Stomach (tissue), 9 donors: ENCODE measurements around the gene PEPD. TPM values are rescaled to one million over a fixed set of nuclear protein-coding genes. Genes with fewer than 3 reads are reported as not detected.

Experiments
- DNase-seq, 2 donors: peaks; one replicate each; pipeline versions ENCODE4 v3.0.0 to v3.0.0-alpha.2; 2013 to 2019
- H3K27ac ChIP-seq, 5 donors: fragments of 200-600 bp in 4 of 5; sonication (generic) in 4 of 5; one replicate each; pipeline ENCODE4 v1.5.1; 2013 to 2019; ENCODE audit warnings: mild to moderate bottlenecking in 1 of 5, moderate library complexity in 1 of 5
- H3K27me3 ChIP-seq, 3 donors: fragments of 200-600 bp; sonication (generic); one replicate each; pipeline ENCODE4 v1.5.1; 2017 to 2019; ENCODE audit warnings: mixed run types in 1 of 3
- H3K36me3 ChIP-seq, 4 donors: fragments of 200-600 bp; sonication (generic); 1 replicate in 3 of 4; 2 replicates in 1 of 4; pipeline ENCODE4 v1.5.1; 2016 to 2019
- H3K4me1 ChIP-seq, 4 donors: fragments of 200-600 bp; sonication (generic); one replicate each; pipeline ENCODE4 v1.5.1; 2016 to 2019
- H3K4me3 ChIP-seq, 4 donors: fragments of 200-600 bp; sonication (generic) in 3 of 4; one replicate each; pipeline ENCODE4 v1.5.1; 2016 to 2019; ENCODE audit warnings: mild to moderate bottlenecking in 1 of 4
- H3K9me3 ChIP-seq, 4 donors: fragments of 200-600 bp; sonication (generic); one replicate each; pipeline ENCODE4 v1.5.1; 2016 to 2019
- CTCF ChIP-seq, 7 experiments: fragments of 450-650 bp in 4 of 7; fragments of 200-600 bp in 3 of 7; sonication (generic) in 3 of 7; IDR thresholded peaks; one replicate each; pipeline ENCODE4 v1.5.1; 2016 to 2019; ENCODE audit warnings: antibody characterized with exemption in 7 of 7, control low read depth in 2 of 7, mild to moderate bottlenecking in 1 of 7
- EP300 ChIP-seq: sonication (generic); formaldehyde crosslinking; IDR thresholded peaks from one replicate; pipeline ENCODE4 v1.6.1; 2017; ENCODE audit warnings: antibody characterized with exemption
- POLR2A ChIP-seq, 4 donors: fragments of 450-650 bp; IDR thresholded peaks; one replicate each; pipeline ENCODE4 v1.6.1; 2016; ENCODE audit warnings: antibody characterized with exemption in 4 of 4, control low read depth in 2 of 4, mild to moderate bottlenecking in 1 of 4, moderate library complexity in 1 of 4
- POLR2AphosphoS5 ChIP-seq, 3 donors: sonication (generic); formaldehyde crosslinking; IDR thresholded peaks; one replicate each; pipeline ENCODE4 v1.6.1; 2016; ENCODE audit warnings: antibody characterized with exemption in 3 of 3
- WGBS, 5 donors: extraction: QIAGEN DNeasy Blood & Tissue Kit in 3 of 5; methylation state at CpG; one replicate each; pipeline versions ENCODE4 v1.1.5 to v1.1.7; 2013 to 2018; 5-methylcytosine and 5-hydroxymethylcytosine counted together
- intact Hi-C: fragments of 100-400 bp; cut with DNase I; formaldehyde crosslinking; loops from one replicate; pipeline ENCODE4 v1.15.1; 2023; ENCODE audit warnings: low total_unique reads
- polyA plus RNA-seq, 3 donors: library from polyadenylated mRNA; stranded (reverse); fragments of 200-250 nt; gene quantifications; one replicate each; pipeline ENCODE4 v1.2.3, GENCODE V29; 2013
- total RNA-seq, 5 donors: library from RNA; depleted of rRNA; stranded (reverse); fragments of >200 nt; gene quantifications; one replicate each; pipeline versions ENCODE4 v1.1.0 to v1.2.3, GENCODE V29; 2014 to 2016
- donor health status: healthy with polysubstance abuse.
- donor health status: Bipolar disorder and iron deficiency.
- donor health status: healthy.

Gene PEPD
- total and polyA plus RNA-seq, 8 donors, result 8.8 to 99.4 (median 42.7) TPM

GRCh38 chr19:33511346-33511745 is 10.2 kb downstream of the PEPD start:
- Histone ChIP-seq H3K27me3 (no peaks in the 10 kb centered on the region), H3K9me3 (no peaks in the 10 kb centered on the region), H3K4me3 (no peak overlapping the region), H3K4me1 (peaks cover 0 to 28% (median 17%) of the 10 kb centered on the region in 4 donors), H3K27ac (no peak overlapping the region), H3K36me3 (peaks cover 0 to 55% (median 45%) of the 10 kb centered on the region in 4 donors)
- no peak for TF ChIP-seq EP300
- no peak for TF ChIP-seq POLR2AphosphoS5 (IDR thresholded peaks at IDR 0.05)
- no peak for TF ChIP-seq CTCF (IDR thresholded peaks at IDR 0.05)
- TF ChIP-seq POLR2A (IDR thresholded peaks at IDR 0.05), result no peak
- DNase-seq, result no peak
- 90 to 95% (median 93%) methylated on average over 13 of the region's 13 CpGs for WGBS, 5 donors
- intact Hi-C loops, result no loop called here

- Histone ChIP-seq H3K27ac (no peak overlapping the region), H3K4me1 (peaks cover 0 to 26% (median 17%) of the 10 kb centered on the region in 4 donors), H3K36me3 (peaks cover 0 to 55% (median 45%) of the 10 kb centered on the region in 4 donors), H3K9me3 (no peaks in the 10 kb centered on the region), H3K27me3 (no peaks in the 10 kb centered on the region), H3K4me3 (no peak overlapping the region)
- 83 to 93% (median 88%) methylated on average over 7 to 11 of the region's 11 CpGs for WGBS, 5 donors
- TF ChIP-seq POLR2A (IDR thresholded peaks at IDR 0.05), result no peak
- TF ChIP-seq POLR2AphosphoS5 (IDR thresholded peaks at IDR 0.05), result no peak
- no peak for TF ChIP-seq EP300
- no peak for TF ChIP-seq CTCF (IDR thresholded peaks at IDR 0.05)
- intact Hi-C loops, result no loop called here
- no peak for DNase-seq
Observed at GRCh38 chr19:33510462-33511194, 11.0 kb downstream of the PEPD start.

GRCh38 chr19:33509774-33510173 is 11.8 kb downstream of the PEPD start:
- peaks cover 0 to 63% (median 47%) of the 10 kb centered on the region in 4 donors for H3K36me3 ChIP-seq
- no peak for TF ChIP-seq POLR2A (IDR thresholded peaks at IDR 0.05)
- peak in 2 of 3 donors; percentile 16 to 26 for TF ChIP-seq POLR2AphosphoS5 (IDR thresholded peaks at IDR 0.05)
- H3K27me3 ChIP-seq, result no peaks in the 10 kb centered on the region
- intact Hi-C loops, result no loop called here
- no peaks in the 10 kb centered on the region for H3K9me3 ChIP-seq
- H3K4me3 ChIP-seq, result no peak overlapping the region
- DNase-seq, result peak in 1 of 2 donors; percentile 67
- peaks cover 0 to 21% (median 15%) of the 10 kb centered on the region in 4 donors for H3K4me1 ChIP-seq
- 39 to 71% (median 61%) methylated on average over 14 to 15 of the region's 15 CpGs for WGBS, 5 donors
- no peak overlapping the region for H3K27ac ChIP-seq

GRCh38 chr19:33508941-33509614 is 12.5 kb downstream of the PEPD start:
- DNase-seq, result no peak
- H3K4me3 ChIP-seq, result no peak overlapping the region
- TF ChIP-seq POLR2AphosphoS5 (IDR thresholded peaks at IDR 0.05) (no peak), CTCF (IDR thresholded peaks at IDR 0.05) (no peak), EP300 (no peak), POLR2A (IDR thresholded peaks at IDR 0.05) (no peak)
- H3K4me1 ChIP-seq, result peaks cover 0 to 21% (median 15%) of the 10 kb centered on the region in 4 donors
- H3K27me3 ChIP-seq, result no peaks in the 10 kb centered on the region
- peaks cover 0 to 68% (median 54%) of the 10 kb centered on the region in 4 donors for H3K36me3 ChIP-seq
- intact Hi-C loops, result no loop called here
- no peaks in the 10 kb centered on the region for H3K9me3 ChIP-seq
- WGBS, 5 donors, result 61 to 90% (median 79%) methylated on average over 7 to 12 of the region's 12 CpGs
- no peak overlapping the region for H3K27ac ChIP-seq
